Neural cell (in vitro differentiated cells): Measurements from ENCODE around the gene GLIS2. TPM values are rescaled to one million over a fixed set of nuclear protein-coding genes. Genes with fewer than 3 reads are reported as not detected.

Experiments
- H2AFZ ChIP-seq: fragments of 200-600, 300-800 bp; sonication (generic), shearing (Covaris generic); 2 replicates; pipeline ENCODE4 v1.6.0; 2014; ENCODE audit warnings: low read depth, mild to moderate bottlenecking, antibody characterized with exemption, low read length, moderate library complexity
- H3F3A ChIP-seq: fragments of 200-600 bp; shearing (Covaris generic); 2 replicates; pipeline ENCODE4 v1.6.1; 2016; ENCODE audit warnings: mild to moderate bottlenecking, moderate library complexity, mixed read lengths, antibody characterized with exemption, low read length; ENCODE audit not compliant: insufficient read depth, poor library complexity, severe bottlenecking
- H3K27ac ChIP-seq: fragments of 200-600, 300-800 bp; sonication (generic), shearing (Covaris generic); 2 replicates; pipeline ENCODE4 v1.5.1; 2014; ENCODE audit warnings: mild to moderate bottlenecking, low read length, moderate library complexity
- H3K27me3 ChIP-seq: fragments of 300-800, 200-600 bp; sonication (generic), shearing (Covaris generic); 2 replicates; pipeline ENCODE4 v1.6.0; 2014; ENCODE audit warnings: mild to moderate bottlenecking, low read depth, low read length, moderate library complexity; ENCODE audit not compliant: insufficient read depth
- H3K36me3 ChIP-seq: fragments of 300-800, 200-600 bp; sonication (generic), shearing (Covaris generic); 2 replicates; pipeline ENCODE4 v1.5.1; 2014; ENCODE audit warnings: mild to moderate bottlenecking, antibody characterized with exemption, low read length, moderate library complexity; ENCODE audit not compliant: insufficient read depth
- H3K4me2 ChIP-seq: fragments of 300-800, 200-600 bp; sonication (generic), shearing (Covaris generic); 2 replicates; pipeline ENCODE4 v1.6.0; 2014; ENCODE audit warnings: mild to moderate bottlenecking, low read length
- H3K4me3 ChIP-seq: fragments of 300-800, 200-600 bp; sonication (generic), shearing (Covaris generic); 2 replicates; pipeline ENCODE4 v1.5.1; 2014; ENCODE audit warnings: mild to moderate bottlenecking, low read length, moderate library complexity
- H3K79me2 ChIP-seq: fragments of 200-600 bp; shearing (Covaris generic); replicated peaks from 2 replicates; pipeline ENCODE4 v1.6.0; 2014; ENCODE audit warnings: mild to moderate bottlenecking, low read length, moderate library complexity; ENCODE audit not compliant: insufficient read depth
- H3K9ac ChIP-seq: fragments of 300-800, 200-600 bp; sonication (generic), shearing (Covaris generic); 2 replicates; pipeline ENCODE4 v1.6.1; 2016; ENCODE audit warnings: mild to moderate bottlenecking, low read length, mixed read lengths
- H3K9me2 ChIP-seq: fragments of 200-600 bp; shearing (Covaris generic); 2 replicates; pipeline ENCODE4 v1.6.1; 2016; ENCODE audit warnings: mild to moderate bottlenecking, low read length, mixed read lengths; ENCODE audit not compliant: insufficient read depth
- H3K9me3 ChIP-seq: fragments of 200-600, 300-800 bp; sonication (generic), shearing (Covaris generic); 2 replicates; pipeline ENCODE4 v1.6.1; 2016; ENCODE audit warnings: mild to moderate bottlenecking, mixed run types, low read length, moderate library complexity, mixed read lengths
- H4K20me1 ChIP-seq: fragments of 200-600 bp; shearing (Covaris generic); 2 replicates; pipeline ENCODE4 v1.6.1; 2016; ENCODE audit warnings: mild to moderate bottlenecking, mixed run types; ENCODE audit not compliant: insufficient read depth
- EP300 ChIP-seq: fragments of 450-650 bp; conservative IDR thresholded peaks from 2 replicates; pipeline ENCODE4 v1.6.1; 2014; ENCODE audit warnings: antibody characterized with exemption, mild to moderate bottlenecking, moderate library complexity; ENCODE audit not compliant: poor library complexity, severe bottlenecking
- MXI1 ChIP-seq: fragments of 450-650 bp; conservative IDR thresholded peaks from 2 replicates; pipeline ENCODE4 v1.6.1; 2014; ENCODE audit warnings: antibody characterized with exemption, mild to moderate bottlenecking; ENCODE audit not compliant: poor library complexity, severe bottlenecking
- POLR2AphosphoS5 ChIP-seq: IDR thresholded peaks from 2 replicates; pipeline ENCODE4 v1.6.1; 2012
- RAD21 ChIP-seq: fragments of 450-650 bp; conservative IDR thresholded peaks from 2 replicates; pipeline ENCODE4 v1.6.1; 2014; ENCODE audit warnings: antibody characterized with exemption, mild to moderate bottlenecking, moderate library complexity
- REST ChIP-seq: IDR thresholded peaks from 2 replicates; pipeline ENCODE4 v1.6.1; 2012; ENCODE audit warnings: borderline replicate concordance
- SMC3 ChIP-seq: fragments of 450-650 bp; conservative IDR thresholded peaks from 2 replicates; pipeline ENCODE4 v1.6.1; 2014; ENCODE audit warnings: antibody characterized with exemption, mild to moderate bottlenecking, moderate library complexity; ENCODE audit not compliant: poor library complexity
- TAF1 ChIP-seq: IDR thresholded peaks from 2 replicates; pipeline ENCODE4 v1.6.1; 2012; ENCODE audit warnings: low read depth
- polyA plus RNA-seq: library from polyadenylated mRNA; depleted of rRNA; stranded (reverse); fragments of >200 nt; gene quantifications from 2 replicates; pipeline ENCODE4 v1.2.3, GENCODE V29; 2014
- TF ChIP-seq, protein P1 (sequence below): fragments of 450-650 bp; IDR thresholded peaks from 2 replicates; pipeline ENCODE4 v1.5.1; 2014; ENCODE audit warnings: antibody characterized with exemption, mild to moderate bottlenecking, moderate library complexity; ENCODE audit not compliant: poor library complexity, severe bottlenecking

The GLIS2 gene
- polyA plus RNA-seq, 1 donor from 2014 or later, result 2.6 TPM

DNA sequence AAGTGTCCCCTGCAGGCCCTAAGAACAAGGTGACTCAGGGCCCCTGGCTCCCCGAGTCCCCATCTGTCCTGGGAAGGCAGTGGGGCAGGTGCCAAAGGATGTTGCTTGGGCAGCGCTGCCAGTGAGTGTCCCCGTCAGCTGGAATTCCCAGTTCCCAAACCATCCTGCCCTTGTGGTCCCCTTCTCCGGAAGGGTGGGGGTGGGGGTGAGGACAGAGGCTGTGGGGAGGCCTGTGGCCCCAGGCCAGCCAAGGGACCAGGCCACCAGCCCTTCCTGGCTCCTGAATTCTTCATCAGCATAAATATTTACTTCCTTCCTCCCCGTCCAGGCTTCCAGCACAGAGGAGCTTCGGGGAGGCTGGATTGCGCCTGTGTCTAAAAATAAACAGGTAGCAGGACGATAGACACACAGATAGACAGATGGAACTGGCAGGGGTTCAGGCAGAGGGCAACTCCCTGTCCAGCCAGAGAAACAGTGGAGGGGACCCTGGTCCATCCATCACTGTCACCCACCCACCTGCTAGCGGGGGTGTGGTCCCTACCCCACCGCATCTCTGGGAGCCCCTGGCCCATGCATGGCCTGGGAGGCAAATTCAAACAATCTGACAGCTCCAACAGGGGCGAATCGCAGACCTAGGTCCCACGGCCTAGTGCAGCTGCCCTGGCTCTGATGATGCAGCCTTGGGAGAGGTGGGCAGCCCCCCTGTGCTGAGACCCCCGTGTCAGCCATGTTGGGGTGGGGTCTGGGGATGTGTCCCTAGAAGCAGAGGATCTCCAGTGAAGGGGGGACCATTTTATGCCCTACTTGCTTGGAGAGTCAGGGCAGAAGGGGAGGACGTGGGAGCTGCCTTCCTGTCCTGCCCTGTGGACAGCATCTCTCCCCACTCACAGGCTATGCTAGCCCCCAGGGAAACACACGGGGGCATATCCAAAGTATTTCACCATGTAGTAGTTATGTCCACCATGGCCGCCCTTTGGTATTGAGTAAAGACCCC lies 13.2 kb downstream of the GLIS2 start:
- no peaks in the 10 kb centered on the region for H3K9me3 ChIP-seq
- peak overlapping the region; percentile 81 for H3K9ac ChIP-seq
- H3K79me2 ChIP-seq, result peaks cover 53% of the 10 kb centered on the region
- no peaks in the 10 kb centered on the region for H3K27me3 ChIP-seq
- H3K9me2 ChIP-seq, result no peaks in the 10 kb centered on the region
- no peak overlapping the region for H2AFZ ChIP-seq
- H3K4me3 ChIP-seq, result peak overlapping the region; percentile 71
- H3K27ac ChIP-seq, result peak overlapping the region; percentile 69
- H3F3A ChIP-seq, result no peaks in the 10 kb centered on the region
- H3K36me3 ChIP-seq, result no peaks in the 10 kb centered on the region
- H3K4me2 ChIP-seq, result peak overlapping the region; percentile 73
- H4K20me1 ChIP-seq, result no peaks in the 10 kb centered on the region
- TF ChIP-seq EP300 (no peak), SMC3 (no peak)
- TF ChIP-seq, protein P1, sequence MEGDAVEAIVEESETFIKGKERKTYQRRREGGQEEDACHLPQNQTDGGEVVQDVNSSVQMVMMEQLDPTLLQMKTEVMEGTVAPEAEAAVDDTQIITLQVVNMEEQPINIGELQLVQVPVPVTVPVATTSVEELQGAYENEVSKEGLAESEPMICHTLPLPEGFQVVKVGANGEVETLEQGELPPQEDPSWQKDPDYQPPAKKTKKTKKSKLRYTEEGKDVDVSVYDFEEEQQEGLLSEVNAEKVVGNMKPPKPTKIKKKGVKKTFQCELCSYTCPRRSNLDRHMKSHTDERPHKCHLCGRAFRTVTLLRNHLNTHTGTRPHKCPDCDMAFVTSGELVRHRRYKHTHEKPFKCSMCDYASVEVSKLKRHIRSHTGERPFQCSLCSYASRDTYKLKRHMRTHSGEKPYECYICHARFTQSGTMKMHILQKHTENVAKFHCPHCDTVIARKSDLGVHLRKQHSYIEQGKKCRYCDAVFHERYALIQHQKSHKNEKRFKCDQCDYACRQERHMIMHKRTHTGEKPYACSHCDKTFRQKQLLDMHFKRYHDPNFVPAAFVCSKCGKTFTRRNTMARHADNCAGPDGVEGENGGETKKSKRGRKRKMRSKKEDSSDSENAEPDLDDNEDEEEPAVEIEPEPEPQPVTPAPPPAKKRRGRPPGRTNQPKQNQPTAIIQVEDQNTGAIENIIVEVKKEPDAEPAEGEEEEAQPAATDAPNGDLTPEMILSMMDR, result no peak

DNA sequence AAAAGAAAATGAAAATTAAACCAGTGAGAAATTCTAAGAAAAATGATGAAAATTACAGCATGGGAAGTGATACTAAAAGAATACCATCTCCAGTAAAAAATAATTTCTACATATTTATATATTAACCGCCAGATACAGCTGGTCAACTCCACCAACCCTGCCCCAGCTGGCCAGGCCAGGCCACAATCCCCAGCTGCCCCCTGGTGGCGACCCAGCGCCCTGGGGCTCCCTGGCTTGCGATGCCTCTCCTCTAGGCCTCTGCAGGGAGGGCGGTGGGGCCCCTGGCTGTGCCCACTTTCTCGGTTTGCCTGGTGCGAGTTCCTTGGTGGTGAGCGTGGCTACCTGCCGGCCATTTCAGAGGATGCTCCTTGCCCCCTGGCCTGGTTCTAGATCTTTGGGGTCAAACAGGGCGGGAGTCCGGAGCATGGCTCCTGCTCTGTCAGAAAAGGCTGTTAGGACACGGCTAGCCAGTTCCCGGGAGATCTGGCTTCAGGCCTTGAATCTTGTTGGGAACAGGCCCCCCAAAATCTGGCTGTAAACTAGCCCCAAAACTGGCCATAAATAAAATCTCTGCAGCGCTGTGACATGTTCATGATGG lies 14.5 kb downstream of the GLIS2 start:
- TF ChIP-seq TAF1 (no peak), SMC3 (peak; percentile 74), RAD21 (peak; percentile 65), MXI1 (no peak), POLR2AphosphoS5 (no peak), REST (no peak), EP300 (no peak)
- TF ChIP-seq, protein P1, result peak; percentile 60
- Histone ChIP-seq H3K27me3 (no peaks in the 10 kb centered on the region), H3F3A (no peaks in the 10 kb centered on the region), H3K9me3 (no peaks in the 10 kb centered on the region), H3K9ac (no peak overlapping the region), H3K27ac (no peak overlapping the region), H3K4me3 (no peak overlapping the region), H2AFZ (no peak overlapping the region), H3K9me2 (no peaks in the 10 kb centered on the region), H4K20me1 (no peaks in the 10 kb centered on the region), H3K4me2 (no peak overlapping the region), H3K36me3 (no peaks in the 10 kb centered on the region), H3K79me2 (peaks cover 41% of the 10 kb centered on the region)
